Activated naive CD4-positive, alpha-beta T cell treated with anti-CD3 and anti-CD28 coated beads for 36 hours (primary cell): ENCODE results near the gene RAB11FIP3. TPM values are rescaled to one million over a fixed set of nuclear protein-coding genes. Genes with fewer than 3 reads are reported as not detected.

Experiments
- CTCF ChIA-PET: fragments of 350-600 bp; sonication (Branson Sonifier 250); formaldehyde crosslinking; loops from one replicate; lab custom pipeline; 2021; ENCODE audit warnings: antibody characterized with exemption; lab: Charles Lee
- DNase-seq: peaks from one replicate; pipeline ENCODE4 v3.0.0-alpha.2; 2020
- H3K27ac Mint-ChIP-seq: one replicate; pipeline ENCODE4 v1.8.0; 2021; ENCODE audit warnings: mild to moderate bottlenecking, mixed read lengths
- H3K27me3 Mint-ChIP-seq: one replicate; pipeline ENCODE4 v1.8.0; 2021; ENCODE audit warnings: low read depth, mixed read lengths
- H3K36me3 Mint-ChIP-seq: one replicate; pipeline ENCODE4 v1.8.0; 2021; ENCODE audit warnings: low read depth, mixed read lengths
- H3K4me1 Mint-ChIP-seq: one replicate; pipeline ENCODE4 v1.8.0; 2021; ENCODE audit warnings: low read depth, mixed read lengths
- H3K4me3 Mint-ChIP-seq: one replicate; pipeline ENCODE4 v1.8.0; 2021; ENCODE audit warnings: mild to moderate bottlenecking, moderate library complexity, mixed read lengths
- H3K9me3 Mint-ChIP-seq: one replicate; pipeline ENCODE4 v1.8.0; 2021; ENCODE audit warnings: mixed read lengths
- intact Hi-C: fragments of 100-400 bp; cut with micrococcal nuclease; formaldehyde crosslinking; loops from one replicate; pipeline ENCODE4 v1.15.1; 2023
- total RNA-seq, 2 experiments: library from RNA; stranded (reverse); gene quantifications; one replicate each; pipeline ENCODE4 v1.2.3, GENCODE V29; 2021

RAB11FIP3 gene
- total RNA-seq, 2 experiments from 2014 or later: 15.8 to 18.2 TPM

GRCh38 chr16:546909-547770 lies 121.7 kb downstream of the RAB11FIP3 start:
- CTCF ChIA-PET: no interaction called here
- H3K36me3 Mint-ChIP-seq: peaks cover 4% of the 10 kb centered on the region
- peak; percentile 62 for DNase-seq
- H3K4me1 Mint-ChIP-seq: peaks cover 2% of the 10 kb centered on the region
- intact Hi-C loops: no loop called here
- H3K27ac Mint-ChIP-seq: no peak overlapping the region
- H3K4me3 Mint-ChIP-seq: no peak overlapping the region
- H3K9me3 Mint-ChIP-seq: no peaks in the 10 kb centered on the region
- H3K27me3 Mint-ChIP-seq: no peaks in the 10 kb centered on the region

GRCh38 chr16:548586-548985 lies 123.1 kb downstream of the RAB11FIP3 start:
- H3K27ac Mint-ChIP-seq: no peak overlapping the region
- CTCF ChIA-PET: no interaction called here
- no peaks in the 10 kb centered on the region for H3K9me3 Mint-ChIP-seq
- no peak for DNase-seq
- intact Hi-C loops: no loop called here
- H3K27me3 Mint-ChIP-seq: no peaks in the 10 kb centered on the region
- peaks cover 2% of the 10 kb centered on the region for H3K4me1 Mint-ChIP-seq
- no peaks in the 10 kb centered on the region for H3K36me3 Mint-ChIP-seq
- no peak overlapping the region for H3K4me3 Mint-ChIP-seq

GRCh38 chr16:549544-550263 lies 124.3 kb downstream of the RAB11FIP3 start:
- no peak overlapping the region for H3K4me3 Mint-ChIP-seq
- intact Hi-C loops: no loop called here
- no peak for DNase-seq
- H3K36me3 Mint-ChIP-seq: peaks cover 3% of the 10 kb centered on the region
- no peaks in the 10 kb centered on the region for H3K27me3 Mint-ChIP-seq
- CTCF ChIA-PET: no interaction called here
- H3K27ac Mint-ChIP-seq: no peak overlapping the region
- peaks cover 2% of the 10 kb centered on the region for H3K4me1 Mint-ChIP-seq
- H3K9me3 Mint-ChIP-seq: no peaks in the 10 kb centered on the region

GRCh38 chr16:551210-551609 lies 125.8 kb downstream of the RAB11FIP3 start:
- no peak overlapping the region for H3K27ac Mint-ChIP-seq
- CTCF ChIA-PET: no interaction called here
- intact Hi-C loops: no loop called here
- H3K4me3 Mint-ChIP-seq: no peak overlapping the region
- peaks cover 3% of the 10 kb centered on the region for H3K36me3 Mint-ChIP-seq
- no peaks in the 10 kb centered on the region for H3K27me3 Mint-ChIP-seq
- no peaks in the 10 kb centered on the region for H3K9me3 Mint-ChIP-seq
- no peak for DNase-seq
- H3K4me1 Mint-ChIP-seq: no peaks in the 10 kb centered on the region

GRCh38 chr16:552171-552570 lies 126.7 kb downstream of the RAB11FIP3 start:
- Mint-ChIP-seq H3K36me3 (peaks cover 3% of the 10 kb centered on the region), H3K9me3 (no peaks in the 10 kb centered on the region), H3K27ac (no peak overlapping the region), H3K4me3 (no peak overlapping the region), H3K27me3 (no peaks in the 10 kb centered on the region), H3K4me1 (no peaks in the 10 kb centered on the region)
- intact Hi-C loops: no loop called here
- CTCF ChIA-PET: no interaction called here
- no peak for DNase-seq

GRCh38 chr16:553601-554296 lies 128.3 kb downstream of the RAB11FIP3 start:
- no peaks in the 10 kb centered on the region for H3K9me3 Mint-ChIP-seq
- peaks cover 2% of the 10 kb centered on the region for H3K27me3 Mint-ChIP-seq
- peaks cover 3% of the 10 kb centered on the region for H3K36me3 Mint-ChIP-seq
- H3K4me1 Mint-ChIP-seq: no peaks in the 10 kb centered on the region
- CTCF ChIA-PET: no interaction called here
- intact Hi-C loops: no loop called here
- DNase-seq: no peak
- H3K4me3 Mint-ChIP-seq: no peak overlapping the region
- no peak overlapping the region for H3K27ac Mint-ChIP-seq

GRCh38 chr16:554297-554621 lies 128.8 kb downstream of the RAB11FIP3 start:
- CTCF ChIA-PET: no interaction called here

GRCh38 chr16:554640-555365 lies 129.4 kb downstream of the RAB11FIP3 start:
- CTCF ChIA-PET: no interaction called here
- intact Hi-C loops: no loop called here
- no peaks in the 10 kb centered on the region for H3K9me3 Mint-ChIP-seq
- H3K27ac Mint-ChIP-seq: no peak overlapping the region
- H3K36me3 Mint-ChIP-seq: peaks cover 3% of the 10 kb centered on the region
- no peaks in the 10 kb centered on the region for H3K4me1 Mint-ChIP-seq
- H3K4me3 Mint-ChIP-seq: no peak overlapping the region
- DNase-seq: no peak
- peaks cover 2% of the 10 kb centered on the region for H3K27me3 Mint-ChIP-seq

More at GRCh38 chr16:554297-554621, 128.8 kb downstream of the RAB11FIP3 start:
- H3K36me3 Mint-ChIP-seq: peaks cover 3% of the 10 kb centered on the region
- H3K4me3 Mint-ChIP-seq: no peak overlapping the region
- no peaks in the 10 kb centered on the region for H3K9me3 Mint-ChIP-seq
- DNase-seq: no peak
- H3K27me3 Mint-ChIP-seq: peaks cover 2% of the 10 kb centered on the region
- intact Hi-C loops: no loop called here
- no peak overlapping the region for H3K27ac Mint-ChIP-seq
- no peaks in the 10 kb centered on the region for H3K4me1 Mint-ChIP-seq

GRCh38 chr16:555528-556473 lies 130.4 kb downstream of the RAB11FIP3 start:
- DNase-seq: no peak
- Mint-ChIP-seq H3K36me3 (peaks cover 3% of the 10 kb centered on the region), H3K9me3 (no peaks in the 10 kb centered on the region), H3K4me1 (no peaks in the 10 kb centered on the region), H3K27me3 (peaks cover 2% of the 10 kb centered on the region), H3K27ac (no peak overlapping the region), H3K4me3 (no peak overlapping the region)
- CTCF ChIA-PET: no interaction called here
- intact Hi-C loops: no loop called here

GRCh38 chr16:556474-557173 lies 131.2 kb downstream of the RAB11FIP3 start:
- no peaks in the 10 kb centered on the region for H3K4me1 Mint-ChIP-seq
- H3K36me3 Mint-ChIP-seq: peaks cover 3% of the 10 kb centered on the region
- CTCF ChIA-PET: no interaction called here
- H3K27me3 Mint-ChIP-seq: peaks cover 2% of the 10 kb centered on the region
- no peaks in the 10 kb centered on the region for H3K9me3 Mint-ChIP-seq
- DNase-seq: no peak
- intact Hi-C loops: no loop called here
- no peak overlapping the region for H3K27ac Mint-ChIP-seq
- no peak overlapping the region for H3K4me3 Mint-ChIP-seq
